Panc1 (cell line): Measurements from ENCODE around the gene GLIS1.

Source experiments
- POLR2AphosphoS5 ChIP-seq: IDR thresholded peaks from 2 replicates; pipeline ENCODE4 v1.6.1; 2012; ENCODE audit warnings: mild to moderate bottlenecking, low read depth, low read length, moderate library complexity
- TF ChIP-seq, protein P1 (sequence below): fragments of 450-650 bp; IDR thresholded peaks from 2 replicates; pipeline ENCODE4 v1.5.1; 2017; ENCODE audit warnings: mild to moderate bottlenecking

DNA sequence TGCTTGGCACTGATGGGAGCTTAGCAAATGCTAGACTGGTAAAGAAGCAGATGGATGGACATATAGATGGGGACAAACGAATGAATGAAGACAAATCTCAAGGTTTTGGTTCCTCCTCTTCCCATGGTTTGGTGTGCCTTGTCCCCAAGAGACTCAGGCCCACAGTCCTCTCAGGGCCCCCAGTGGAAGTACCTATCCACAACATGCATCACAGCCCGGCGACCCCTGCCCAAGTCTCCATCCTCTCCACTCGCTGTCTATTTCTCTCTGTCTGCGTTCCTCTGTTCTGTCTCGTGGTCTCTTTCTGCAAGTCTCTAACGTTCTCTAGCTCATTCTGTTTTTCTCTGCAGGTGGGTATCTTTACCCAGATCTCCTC, 85.8 kb downstream of the GLIS1 start:
- TF ChIP-seq, protein P1, sequence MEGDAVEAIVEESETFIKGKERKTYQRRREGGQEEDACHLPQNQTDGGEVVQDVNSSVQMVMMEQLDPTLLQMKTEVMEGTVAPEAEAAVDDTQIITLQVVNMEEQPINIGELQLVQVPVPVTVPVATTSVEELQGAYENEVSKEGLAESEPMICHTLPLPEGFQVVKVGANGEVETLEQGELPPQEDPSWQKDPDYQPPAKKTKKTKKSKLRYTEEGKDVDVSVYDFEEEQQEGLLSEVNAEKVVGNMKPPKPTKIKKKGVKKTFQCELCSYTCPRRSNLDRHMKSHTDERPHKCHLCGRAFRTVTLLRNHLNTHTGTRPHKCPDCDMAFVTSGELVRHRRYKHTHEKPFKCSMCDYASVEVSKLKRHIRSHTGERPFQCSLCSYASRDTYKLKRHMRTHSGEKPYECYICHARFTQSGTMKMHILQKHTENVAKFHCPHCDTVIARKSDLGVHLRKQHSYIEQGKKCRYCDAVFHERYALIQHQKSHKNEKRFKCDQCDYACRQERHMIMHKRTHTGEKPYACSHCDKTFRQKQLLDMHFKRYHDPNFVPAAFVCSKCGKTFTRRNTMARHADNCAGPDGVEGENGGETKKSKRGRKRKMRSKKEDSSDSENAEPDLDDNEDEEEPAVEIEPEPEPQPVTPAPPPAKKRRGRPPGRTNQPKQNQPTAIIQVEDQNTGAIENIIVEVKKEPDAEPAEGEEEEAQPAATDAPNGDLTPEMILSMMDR, result no peak
- no peak for TF ChIP-seq POLR2AphosphoS5
